Measurements from ENCODE around the gene KCNK5. TPM values are rescaled to one million over a fixed set of nuclear protein-coding genes. Genes with fewer than 3 reads are reported as not detected.

Gene KCNK5
- total and polyA plus RNA-seq, 2 of the 8 experiments (the other 6 are each of a cell fraction or from before 2014, with no cell fraction given): 20.9 to 44.3 TPM

DNA sequence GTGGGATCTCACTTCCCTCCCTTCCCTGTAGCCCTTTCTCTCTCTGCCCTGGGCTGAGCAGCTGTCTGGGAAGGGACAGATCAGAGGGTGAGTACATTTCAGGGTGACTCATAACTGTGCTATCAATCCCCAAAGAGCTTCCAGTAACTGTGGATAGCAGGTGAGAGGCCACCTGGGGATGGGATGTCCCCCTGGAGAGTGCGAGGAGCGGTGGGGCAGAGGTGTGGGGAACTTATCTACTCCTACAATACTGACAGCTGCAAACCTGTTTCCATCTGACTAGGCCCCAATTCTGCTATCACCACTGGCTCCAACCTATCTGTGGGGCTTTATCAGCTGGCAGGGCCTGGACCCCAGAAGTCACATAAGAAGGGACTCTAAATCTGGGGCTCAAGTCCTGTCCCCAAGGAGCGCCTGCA is 32.6 kb downstream of the KCNK5 start:
- H4K5ac ChIP-seq (ENCODE audit: insufficient read length, low read depth, low read length): no peak overlapping the region
- H2BK120ac ChIP-seq (replicated peaks; ENCODE audit: low read depth, low read length): no peak overlapping the region
- H3K23me2 ChIP-seq (ENCODE audit: low read depth, low read length): no peaks in the 10 kb centered on the region
- DNase-seq (ENCODE audit: low read depth in 1 of 2, low spot score in 2 of 2) (no peak), FAIRE-seq (no peak)
- no peak overlapping the region for H3K4me2 ChIP-seq (ENCODE audit: insufficient read depth in 1 of 2, low read depth in 2 of 2, low read length in 2 of 2)
- H4K8ac ChIP-seq (ENCODE audit: extremely low read depth, insufficient read depth, low read length): no peak overlapping the region
- H3K18ac ChIP-seq (ENCODE audit: extremely low read depth, low read length): no peak overlapping the region
- no peak overlapping the region for H3K9ac ChIP-seq (replicated peaks in 1 of 4; ENCODE audit: extremely low read depth in 1 of 4, low read depth in 3 of 4, low read length in 3 of 4)
- ChIA-PET CTCF (ENCODE audit: partially characterized antibody) (interaction anchor here (1.6 to 72.8 kb wide), 6 partner anchors 4 to 100 kb away, joined by 3 to 1738 read pairs (median 430); partner anchors contain the start of genes KCNK17 and KCNK5), POLR2A (ENCODE audit: partially characterized antibody) (no interaction called here)
- peaks cover 5 to 67% of the 10 kb centered on the region in 2 experiments; a peak in 3 of 4 replicates for H3K79me2 ChIP-seq (ENCODE audit: control insufficient read depth in 1 of 2, insufficient read depth in 2 of 2, low read length in 2 of 2)
- peaks cover 18 to 41% of the 10 kb centered on the region in 2 experiments for H4K20me1 ChIP-seq (replicated peaks in 1 of 2; ENCODE audit: control insufficient read depth in 1 of 2, insufficient read depth in 2 of 2, low read length in 2 of 2)
- no peak overlapping the region for H3K4ac ChIP-seq (replicated peaks; ENCODE audit: insufficient read length, low read depth, low read length)
- no peak overlapping the region for H3K4me3 ChIP-seq (ENCODE audit: extremely low read depth in 1 of 4, insufficient read depth in 2 of 4, low read depth in 3 of 4, low read length in 4 of 4)
- H3K23ac ChIP-seq (ENCODE audit: insufficient read length): no peak overlapping the region
- no peak overlapping the region for H3K56ac ChIP-seq (replicated peaks; ENCODE audit: insufficient read length, low read depth, low read length)
- H3K9me3 ChIP-seq (ENCODE audit: insufficient read depth in 2 of 2, low read depth in 1 of 2, low read length in 1 of 2): no peaks in the 10 kb centered on the region
- no peak overlapping the region for H2BK15ac ChIP-seq (ENCODE audit: low read length)
- no peak overlapping the region for H2BK20ac ChIP-seq (ENCODE audit: low read length)
- WGBS, 2 experiments (ENCODE audit: extremely low coverage in 1 of 2, insufficient coverage in 1 of 2, insufficient read length in 1 of 2, insufficient replicate concordance in 2 of 2, low coverage in 1 of 2, low lambda C conversion rate in 2 of 2, missing lambda C conversion rate in 1 of 2): 93% methylated on average over 3 of the region's 3 CpGs; no CpG with 5 or more reads in 1 of the 2 experiments
- H3K14ac ChIP-seq (ENCODE audit: insufficient read length): no peak overlapping the region
- no peak overlapping the region for H3K27ac ChIP-seq (ENCODE audit: low read depth, low read length)
- peaks cover 15% of the 10 kb centered on the region; the same call in 1 of the 2 replicates for H3K79me1 ChIP-seq (ENCODE audit: low read depth, low read length)
- no peak overlapping the region for H2BK5ac ChIP-seq (ENCODE audit: low read depth, low read length)
- H4K91ac ChIP-seq (replicated peaks; ENCODE audit: insufficient read length, low read length): no peak overlapping the region
- no peak overlapping the region for H2BK12ac ChIP-seq (ENCODE audit: low read depth, low read length)
- no peak for TF ChIP-seq TAF1 (IDR thresholded peaks at IDR 0.05; ENCODE audit: low read depth, low read length)
- no peak for TF ChIP-seq GTF2F1 (IDR thresholded peaks at IDR 0.05; ENCODE audit: borderline replicate concordance, low read depth, low read length)
- no peak for TF ChIP-seq YY1 (IDR thresholded peaks at IDR 0.05; ENCODE audit: low read depth, low read length)
- TF ChIP-seq HDAC2 (IDR thresholded peaks at IDR 0.05; ENCODE audit: borderline replicate concordance in 1 of 2, low read depth in 2 of 2, low read length in 2 of 2): no peak
- H3K4me1 ChIP-seq (replicated peaks in 1 of 4; ENCODE audit: control insufficient read depth in 3 of 4, insufficient read depth in 4 of 4, low read length in 3 of 4): 0 out of 7 replicates have a peak, but pooled peaks cover 0 to 2% (median 0%) of the 10 kb centered on the region in 4 experiments
- no peak overlapping the region for H2AK5ac ChIP-seq (ENCODE audit: low read depth, low read length)
- H3K27me3 ChIP-seq (replicated peaks in 1 of 4; ENCODE audit: control insufficient read depth in 3 of 4, extremely low read depth in 1 of 4, insufficient read depth in 3 of 4, low read length in 3 of 4): no peaks in the 10 kb centered on the region
- peaks cover 21 to 38% (median 37%) of the 10 kb centered on the region in 4 experiments for H3K36me3 ChIP-seq (ENCODE audit: control insufficient read depth in 2 of 4, insufficient read depth in 4 of 4, low read length in 3 of 4)
- no peak overlapping the region for H2AFZ ChIP-seq (ENCODE audit: low read length)
